GM19240 (cell line): ENCODE results near the gene RFX2.
"Not testable (repeated sequence)": the region's sequence is repeated elsewhere in the genome, so short reads cannot be mapped to it uniquely, and the experiment has no call there.

ENCODE experiments used
- DNase-seq: peaks from one replicate; pipeline ENCODE4 v3.0.0; 2011; ENCODE audit warnings: low spot score; ENCODE audit not compliant: insufficient read length

The RFX2 gene

GRCh38 chr19:5992756-5993155 is 117.5 kb downstream of the RFX2 start:
- DNase-seq, result no peak

- DNase-seq, result no peak
These were observed 119.0 kb downstream of the RFX2 start for GRCh38 chr19:5991244-5991838.

DNA sequence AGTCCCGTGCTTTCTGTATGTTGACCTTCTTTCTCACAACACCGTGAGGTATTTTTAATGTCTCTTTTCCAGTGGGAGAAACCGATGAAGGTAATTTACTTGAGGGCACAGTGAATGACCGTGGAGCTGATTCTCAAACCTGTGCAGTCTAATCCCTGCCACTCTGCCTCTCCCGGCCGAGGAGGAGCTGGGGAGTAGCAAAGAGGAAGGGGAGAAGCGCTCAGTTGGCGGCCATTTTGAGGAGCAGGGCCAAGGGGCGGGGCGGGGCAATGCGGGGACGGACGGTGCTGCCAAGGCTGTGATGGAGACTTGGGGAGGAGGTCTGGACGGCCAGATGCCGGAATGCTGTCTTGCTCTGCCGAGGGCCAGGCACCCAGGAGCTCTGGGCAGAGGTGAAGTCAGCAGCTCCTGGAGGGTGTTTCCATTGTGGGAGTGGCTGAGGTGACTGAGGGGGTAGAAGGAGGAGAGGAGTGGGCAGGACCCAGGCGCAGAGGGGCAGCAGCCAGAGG is 120.0 kb downstream of the RFX2 start:
- no peak for DNase-seq

GRCh38 chr19:5989388-5990074 is 120.8 kb downstream of the RFX2 start:
- no peak for DNase-seq

DNA sequence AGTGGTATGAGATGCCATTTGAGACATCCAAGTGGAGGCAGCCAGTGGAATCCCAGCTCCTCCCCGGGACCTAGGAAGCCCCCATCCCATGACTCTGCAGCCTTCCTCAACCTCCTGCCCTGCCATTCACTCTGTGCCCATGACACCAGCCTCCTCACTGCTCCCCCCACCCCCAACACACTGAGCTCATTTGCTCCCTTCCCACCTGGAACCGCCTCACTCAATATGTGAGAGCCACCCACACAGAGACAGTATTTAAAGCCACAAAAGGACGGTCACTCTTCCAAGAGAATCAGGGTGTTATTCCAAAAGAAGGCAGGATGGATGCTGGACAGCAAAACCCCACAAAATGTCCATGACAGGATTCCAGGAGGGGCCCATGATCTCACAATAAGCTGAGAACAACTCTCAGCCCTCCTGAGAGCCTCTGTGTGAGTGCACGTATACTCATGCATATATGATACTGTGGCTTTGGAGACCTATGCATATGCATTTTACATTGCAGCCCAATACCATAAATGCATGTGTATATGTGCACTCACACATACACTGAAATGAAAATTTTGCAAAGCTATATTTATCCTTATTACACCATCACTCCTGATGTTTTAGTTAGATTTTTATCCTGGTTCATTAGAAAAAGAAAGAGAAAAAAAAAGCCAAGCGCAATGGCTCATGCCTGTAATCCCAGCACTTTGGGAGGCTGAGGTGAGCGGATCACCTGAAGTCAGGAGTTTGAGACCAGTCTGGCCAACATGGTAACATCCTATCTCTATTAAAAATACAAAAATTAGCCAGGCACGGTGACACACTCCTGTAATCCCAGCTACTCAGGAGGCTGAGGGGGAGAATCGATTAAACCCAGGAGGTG is 121.5 kb downstream of the RFX2 start:
- DNase-seq, result no peak

- peak; percentile 73 for DNase-seq
These were observed 123.1 kb downstream of the RFX2 start for GRCh38 chr19:5987077-5987818.

GRCh38 chr19:5985837-5986236 is 124.5 kb downstream of the RFX2 start:
- DNase-seq, result not testable (repeated sequence)

DNA sequence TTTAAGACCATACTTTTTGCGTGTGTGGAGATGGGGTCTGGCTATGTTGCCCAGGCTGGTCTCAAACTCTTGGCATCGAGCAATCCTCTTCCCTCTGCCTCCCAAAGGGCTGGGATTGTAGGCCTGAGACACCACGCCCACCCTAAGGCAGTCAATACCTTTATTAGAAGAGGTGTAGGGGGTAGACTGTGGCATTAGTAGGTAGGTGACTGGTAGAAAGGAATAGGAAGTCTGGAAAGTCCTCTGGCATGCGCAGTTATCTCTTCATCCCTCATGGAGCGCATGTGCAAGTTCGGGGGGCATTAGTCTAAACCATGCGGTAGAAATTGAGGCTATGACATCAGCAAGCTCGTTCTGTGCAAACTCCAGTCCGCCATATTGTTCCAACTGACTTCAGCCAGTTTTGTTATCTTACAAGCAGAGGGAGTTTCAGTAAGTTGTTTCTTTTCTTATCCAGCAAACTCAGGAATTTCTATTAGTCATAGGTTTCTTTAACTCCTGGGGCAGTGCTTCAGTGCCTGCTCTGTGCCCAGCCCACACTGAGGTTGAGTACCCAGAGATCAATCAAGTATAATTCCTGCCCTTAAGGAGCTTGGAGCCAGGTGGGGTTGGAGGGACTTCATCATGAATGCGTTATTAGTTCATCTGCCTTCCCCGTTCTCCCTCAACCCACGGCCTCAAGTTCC is 125.1 kb downstream of the RFX2 start:
- DNase-seq, result no peak

GRCh38 chr19:5984600-5984999 is 125.7 kb downstream of the RFX2 start:
- no peak for DNase-seq

DNA sequence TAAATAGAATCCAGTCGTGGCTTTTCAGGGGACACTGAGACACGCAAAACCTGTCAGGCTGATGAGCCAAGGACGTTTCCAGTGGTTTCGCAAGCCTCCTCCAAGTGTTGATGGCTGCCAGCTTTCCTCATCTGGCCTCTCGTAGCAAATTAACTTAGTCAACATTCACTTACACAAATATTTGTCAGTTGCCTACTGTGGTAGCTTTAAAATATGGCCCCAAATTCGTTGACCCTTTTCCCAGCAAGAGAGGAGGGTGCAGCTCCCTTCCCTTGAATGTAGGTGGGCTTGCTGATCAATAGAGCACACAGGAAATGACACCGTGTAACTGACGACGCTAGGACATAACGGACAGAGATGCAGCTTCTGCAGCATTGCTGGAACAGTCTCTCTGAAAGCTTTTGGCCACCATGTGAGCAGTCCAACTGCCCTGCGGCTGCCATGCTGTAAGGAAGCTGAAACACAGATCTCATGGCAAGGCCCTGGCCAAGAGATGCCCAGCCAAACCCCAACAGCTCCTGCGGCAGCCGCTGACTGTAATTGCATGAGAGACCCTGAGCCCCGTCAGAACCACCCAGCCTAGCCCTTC is 126.8 kb downstream of the RFX2 start:
- no peak for DNase-seq

GRCh38 chr19:5978606-5979552 is 131.4 kb downstream of the RFX2 start:
- DNase-seq, result no peak

DNA sequence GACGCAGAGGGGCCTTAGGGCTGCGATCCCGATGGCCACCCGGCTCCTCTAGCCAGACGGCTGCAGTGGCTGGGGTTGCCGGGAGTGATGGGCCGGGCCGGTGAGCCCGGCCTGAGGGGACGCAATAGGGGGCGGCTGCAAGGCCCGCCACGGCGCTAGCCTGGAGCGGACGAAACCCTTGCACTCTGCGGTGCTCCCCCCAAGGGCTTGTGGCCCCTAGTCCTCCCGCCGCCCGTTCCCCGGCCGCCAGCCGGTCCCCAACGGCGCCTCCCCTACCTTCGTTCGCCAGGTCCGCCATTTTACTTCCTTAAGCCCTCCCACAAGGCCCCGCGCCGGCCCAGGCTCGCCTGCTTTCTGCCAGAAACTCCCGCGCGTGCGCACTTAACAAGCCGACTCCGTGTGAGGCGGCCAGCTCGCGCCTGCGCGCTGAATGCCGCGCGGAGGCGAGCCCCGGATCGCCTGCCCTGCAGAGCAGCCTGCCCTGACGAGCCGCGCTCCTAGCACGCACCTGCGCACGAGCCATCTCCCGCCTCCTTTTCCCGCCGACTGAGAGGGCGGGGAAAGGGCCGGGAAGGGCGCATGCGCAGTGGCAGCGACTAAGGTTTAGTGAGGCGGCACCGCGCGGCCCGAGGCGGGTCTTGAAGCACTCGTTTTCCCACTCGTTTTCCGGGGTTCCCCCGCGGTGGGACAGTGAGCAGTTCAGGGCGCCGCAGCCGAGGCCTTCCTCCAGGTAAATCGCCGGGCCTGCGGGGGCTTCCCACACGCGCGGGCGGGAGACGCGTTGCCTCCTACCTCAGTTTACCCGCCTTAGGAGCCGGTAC is 132.3 kb downstream of the RFX2 start, which contains the start of gene RANBP3:
Gene RANBP3 (minus strand): TSS at position 356 of the 821 bp plus-strand sequence. CDS start 58 bp downstream, at position 298.
- DNase-seq, result peak; percentile 99

- DNase-seq, result no peak
These were observed 133.0 kb downstream of the RFX2 start for GRCh38 chr19:5977222-5977784.

DNA sequence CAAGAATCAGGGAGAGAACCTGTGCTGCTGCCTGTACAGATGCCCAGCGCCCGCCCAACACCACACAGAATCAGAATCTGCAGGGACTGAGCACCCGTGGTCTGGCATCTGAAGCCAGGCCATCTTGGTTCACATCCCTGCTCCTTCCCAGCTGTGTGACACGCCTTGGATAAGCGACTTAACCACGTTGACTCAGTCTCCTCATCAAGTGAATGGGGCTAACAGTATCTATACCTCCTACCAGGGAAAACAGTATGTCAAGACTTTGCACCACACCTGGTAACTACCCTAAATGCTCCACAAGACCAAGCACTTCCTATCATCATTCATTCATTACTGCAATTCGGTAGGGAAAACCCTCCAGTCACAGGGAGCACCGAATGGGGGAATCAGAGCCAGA is 133.5 kb downstream of the RFX2 start:
- no peak for DNase-seq

DNA sequence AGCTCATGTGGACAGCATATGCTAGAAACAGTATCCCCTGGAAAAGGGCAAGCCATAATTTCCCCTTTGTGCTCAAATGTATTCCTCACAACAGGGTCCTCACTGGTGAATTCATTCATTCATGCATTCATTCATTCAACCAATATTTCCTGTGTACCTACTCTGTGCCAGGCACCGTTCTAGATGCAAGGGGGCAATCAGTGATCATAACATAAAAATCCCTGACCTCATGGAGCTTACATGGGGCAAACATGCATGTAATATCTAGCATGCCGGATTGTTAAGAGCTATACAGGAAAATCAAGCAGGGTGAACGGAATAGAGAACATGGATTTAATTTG is 134.9 kb downstream of the RFX2 start:
- no peak for DNase-seq

DNA sequence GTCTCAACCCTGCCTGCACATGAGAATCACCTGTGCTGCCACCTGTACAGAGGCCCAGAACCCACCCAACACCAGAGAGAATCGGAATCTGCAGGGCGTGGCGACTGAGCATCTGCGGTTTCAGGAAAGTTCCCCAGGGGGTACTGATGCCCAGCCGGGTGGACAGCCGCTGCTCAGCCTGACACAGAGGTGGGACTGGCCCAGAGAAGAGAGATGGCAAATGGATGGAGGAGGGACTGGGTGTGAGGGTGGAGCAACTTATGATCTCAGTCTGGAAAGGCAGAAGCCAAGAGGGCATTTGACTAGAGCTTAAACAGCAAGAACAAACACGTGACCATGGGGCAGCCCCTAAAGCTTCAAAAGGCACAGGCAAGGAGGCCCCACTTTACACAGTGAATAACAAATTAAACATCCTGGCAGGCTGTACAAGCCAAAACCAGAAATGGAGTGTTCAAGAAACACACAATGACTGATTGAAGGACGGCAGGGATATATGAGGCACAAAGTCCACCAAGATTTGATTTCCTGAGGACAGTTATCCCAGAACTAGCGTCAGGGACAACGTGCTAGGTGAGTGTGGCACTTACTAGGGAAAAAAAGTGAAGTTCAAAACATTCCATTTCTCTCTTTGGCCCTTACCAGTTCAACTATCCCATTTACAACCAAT is 135.4 kb downstream of the RFX2 start:
- no peak for DNase-seq

- no peak for DNase-seq
These were observed 136.2 kb downstream of the RFX2 start for GRCh38 chr19:5973867-5974635.
